ENCODE results near the gene ZNF782. TPM values are rescaled to one million over a fixed set of nuclear protein-coding genes. Genes with fewer than 3 reads are reported as not detected.
A peak's percentile ranks its signal among the peaks of the same experiment; 100 is the strongest.
"Not testable (repeated sequence)": the region's sequence is repeated elsewhere in the genome, so short reads cannot be mapped to it uniquely, and the experiment has no call there.

Gene ZNF782
- total RNA-seq: 1 to 10 TPM; 4.5 TPM

GRCh38 chr9:96853781-96854650 lies at the start of gene ZNF782:
Gene ZNF782 (minus strand): TSS chr9:96854514. CDS start chr9:96851961, 2,553 bp downstream.
- H3K27me3 ChIP-seq: no peaks in the 10 kb centered on the region
- no peak for TF ChIP-seq CTCF (IDR thresholded peaks at IDR 0.05)
- no peaks in the 10 kb centered on the region for H3K9me3 ChIP-seq
- intact Hi-C loops (cut with DNase I): loop anchor here (5.0 kb wide), 1 partner anchor 167 kb away; no protein-coding TSS in a partner anchor
- H3K4me1 ChIP-seq: peaks cover 8% of the 10 kb centered on the region
- peak; percentile 97 for DNase-seq
- H3K9ac ChIP-seq (ENCODE audit: low read depth in 2 of 2, low read length in 2 of 2): peak within 1 kb of the TSS; percentile 74 to 78
- H3K27ac ChIP-seq: peak within 1 kb of the TSS; percentile 13
- H3K4me3 ChIP-seq: peak within 1 kb of the TSS; percentile 76
- no peaks in the 10 kb centered on the region for H3K36me3 ChIP-seq

- DNase-seq; H3K27ac ChIP-seq; H3K36me3 ChIP-seq; H3K27me3 ChIP-seq; H3K9me3 ChIP-seq; intact Hi-C loops (cut with DNase I); H3K9ac ChIP-seq (ENCODE audit: low read depth in 2 of 2, low read length in 2 of 2); H3K4me3 ChIP-seq; H3K4me1 ChIP-seq: not testable (repeated sequence)
Observed at GRCh38 chr9:96900010-96900409, 45.7 kb upstream of the ZNF782 start.

- no peak for DNase-seq
- Histone ChIP-seq H3K27me3 (no peaks in the 10 kb centered on the region), H3K4me1 (no peaks in the 10 kb centered on the region), H3K9me3 (no peaks in the 10 kb centered on the region), H3K36me3 (peaks cover 4% of the 10 kb centered on the region), H3K27ac (no peak overlapping the region), H3K4me3 (no peak overlapping the region), H3K9ac (ENCODE audit: low read depth in 2 of 2, low read length in 2 of 2) (no peak overlapping the region)
- TF ChIP-seq CTCF (IDR thresholded peaks at IDR 0.05): no peak
- intact Hi-C loops (cut with DNase I): no loop called here
Observed at GRCh38 chr9:96892131-96892530, 37.8 kb upstream of the ZNF782 start.

- H3K27ac ChIP-seq: no peak overlapping the region
- no peaks in the 10 kb centered on the region for H3K4me1 ChIP-seq
- no peak overlapping the region for H3K4me3 ChIP-seq
- DNase-seq: no peak
- no peak for TF ChIP-seq CTCF (IDR thresholded peaks at IDR 0.05)
- H3K36me3 ChIP-seq: peaks cover 4% of the 10 kb centered on the region
- H3K9me3 ChIP-seq: no peaks in the 10 kb centered on the region
- H3K27me3 ChIP-seq: no peaks in the 10 kb centered on the region
- no peak overlapping the region for H3K9ac ChIP-seq (ENCODE audit: low read depth in 2 of 2, low read length in 2 of 2)
- intact Hi-C loops (cut with DNase I): no loop called here
Observed at GRCh38 chr9:96888591-96888990, 34.3 kb upstream of the ZNF782 start.

GRCh38 chr9:96885424-96885823 lies 31.1 kb upstream of the ZNF782 start:
- Histone ChIP-seq H3K9me3 (no peaks in the 10 kb centered on the region), H3K36me3 (no peaks in the 10 kb centered on the region), H3K27me3 (no peaks in the 10 kb centered on the region), H3K4me3 (no peak overlapping the region), H3K4me1 (no peaks in the 10 kb centered on the region), H3K27ac (no peak overlapping the region), H3K9ac (ENCODE audit: low read depth in 2 of 2, low read length in 2 of 2) (no peak overlapping the region)
- TF ChIP-seq CTCF (IDR thresholded peaks at IDR 0.05): no peak
- DNase-seq: no peak
- intact Hi-C loops (cut with DNase I): no loop called here

GRCh38 chr9:96884443-96884842 lies 30.1 kb upstream of the ZNF782 start:
- no peak for TF ChIP-seq CTCF (IDR thresholded peaks at IDR 0.05)
- H3K9ac ChIP-seq (ENCODE audit: low read depth in 2 of 2, low read length in 2 of 2): no peak overlapping the region
- intact Hi-C loops (cut with DNase I): no loop called here
- DNase-seq: peak; percentile 40
- no peaks in the 10 kb centered on the region for H3K36me3 ChIP-seq
- no peak overlapping the region for H3K27ac ChIP-seq
- H3K27me3 ChIP-seq: no peaks in the 10 kb centered on the region
- H3K4me1 ChIP-seq: no peaks in the 10 kb centered on the region
- H3K9me3 ChIP-seq: no peaks in the 10 kb centered on the region
- no peak overlapping the region for H3K4me3 ChIP-seq
